Measurements from ENCODE around the gene ZFAND3. TPM values are rescaled to one million over a fixed set of nuclear protein-coding genes. Genes with fewer than 3 reads are reported as not detected.

Gene ZFAND3
- total RNA-seq, 1 experiment from 2014 or later, result 47.2 TPM

- H3K27me3 ChIP-seq (ENCODE audit: insufficient read depth, low read length), result no peaks in the 10 kb centered on the region
- no peaks in the 10 kb centered on the region for H3K4me1 ChIP-seq (ENCODE audit: control insufficient read depth in 1 of 2, insufficient read depth in 2 of 2, low read length in 2 of 2)
- no peak overlapping the region for H3K4me3 ChIP-seq (replicated peaks in 1 of 2; ENCODE audit: low read depth in 1 of 2, low read length in 2 of 2)
- H3K79me2 ChIP-seq (ENCODE audit: insufficient read depth, low read length), result peaks cover 93% of the 10 kb centered on the region
- intact Hi-C loops (cut with micrococcal nuclease), result no loop called here
- no peaks in the 10 kb centered on the region for H3K9me3 ChIP-seq (ENCODE audit: control insufficient read depth in 1 of 2, insufficient read depth in 1 of 2, low read depth in 1 of 2, low read length in 2 of 2)
- DNase-seq (ENCODE audit: low read depth, low spot score), result no peak
- no peak overlapping the region for H3K27ac ChIP-seq (ENCODE audit: low read depth, low read length)
- H3K4me2 ChIP-seq (ENCODE audit: low read length), result no peak overlapping the region
- H3K9me2 ChIP-seq (ENCODE audit: insufficient read depth), result no peaks in the 10 kb centered on the region
- ATAC-seq, result no peak
- H3K36me3 ChIP-seq (ENCODE audit: control insufficient read depth in 1 of 2, insufficient read depth in 2 of 2, low read length in 2 of 2), result no peaks in the 10 kb centered on the region
- RAD21 ChIA-PET (ENCODE audit: low non-redundant PET in 1 of 2, low total read pairs in 2 of 2, uncharacterized antibody in 2 of 2, unreplicated experiment in 2 of 2), result no interaction called here
- TF ChIP-seq CEBPB (IDR thresholded peaks at IDR 0.05; ENCODE audit: low read depth), result no peak
- TF ChIP-seq EZH2phosphoT487 (IDR thresholded peaks at IDR 0.05; ENCODE audit: borderline replicate concordance), result no peak
- no peak for TF ChIP-seq POLR2A (IDR thresholded peaks at IDR 0.05; ENCODE audit: borderline replicate concordance, extremely low read depth, insufficient read depth, insufficient read length)
- no peak for TF ChIP-seq ELF1 (IDR thresholded peaks at IDR 0.05; ENCODE audit: borderline replicate concordance, low read depth)
- no peak for TF ChIP-seq SIN3A (IDR thresholded peaks at IDR 0.05; ENCODE audit: low read depth)
- no peak for TF ChIP-seq CBX3 (IDR thresholded peaks at IDR 0.05; ENCODE audit: low read depth)
- TF ChIP-seq RAD21 (IDR thresholded peaks at IDR 0.05; ENCODE audit: low read depth), result no peak
- TF ChIP-seq POLR2AphosphoS5 (IDR thresholded peaks at IDR 0.05; ENCODE audit: low read depth, low read length), result no peak
- no peak for TF ChIP-seq FOSL1 (IDR thresholded peaks at IDR 0.05; ENCODE audit: low read depth)
- TF ChIP-seq EGR1 (IDR thresholded peaks at IDR 0.05; ENCODE audit: low read depth), result no peak
- TF ChIP-seq ZBTB33 (IDR thresholded peaks at IDR 0.05; ENCODE audit: extremely low read depth, insufficient replicate concordance, low read length), result no peak
- no TSS peak for BruUV-seq (replicated peaks)
- CTCF ChIA-PET, result no interaction called here
- H2AFZ ChIP-seq (ENCODE audit: low read depth, low read length, poor library complexity, severe bottlenecking), result no peak overlapping the region
- peaks cover 22% of the 10 kb centered on the region; the same call in 1 of the 2 replicates for H4K20me1 ChIP-seq (ENCODE audit: insufficient read depth)
- H3K9ac ChIP-seq (ENCODE audit: low read length), result no peak overlapping the region
- POLR2A ChIA-PET, result no interaction called here
Measured at GRCh38 chr6:37840940-37841300, 21.4 kb downstream of the ZFAND3 start.
